Epithelial cell of esophagus (primary cell): ENCODE results near the gene FSTL4.

Experiments used
- DNase-seq: peaks from one replicate; pipeline ENCODE4 v3.0.0; 2010; ENCODE audit warnings: low read depth
- H3K4me3 ChIP-seq: 2 replicates; pipeline ENCODE4 v1.5.1; 2011; ENCODE audit warnings: mild to moderate bottlenecking, low read length, control low read depth
- TF ChIP-seq, protein P1 (sequence below): IDR thresholded peaks from 2 replicates; pipeline ENCODE4 v1.5.1; 2011; ENCODE audit warnings: low read depth, mild to moderate bottlenecking, low read length, control low read depth, inconsistent platforms; ENCODE audit not compliant: insufficient read depth; ENCODE audit errors: missing control alignments

The FSTL4 gene

DNA sequence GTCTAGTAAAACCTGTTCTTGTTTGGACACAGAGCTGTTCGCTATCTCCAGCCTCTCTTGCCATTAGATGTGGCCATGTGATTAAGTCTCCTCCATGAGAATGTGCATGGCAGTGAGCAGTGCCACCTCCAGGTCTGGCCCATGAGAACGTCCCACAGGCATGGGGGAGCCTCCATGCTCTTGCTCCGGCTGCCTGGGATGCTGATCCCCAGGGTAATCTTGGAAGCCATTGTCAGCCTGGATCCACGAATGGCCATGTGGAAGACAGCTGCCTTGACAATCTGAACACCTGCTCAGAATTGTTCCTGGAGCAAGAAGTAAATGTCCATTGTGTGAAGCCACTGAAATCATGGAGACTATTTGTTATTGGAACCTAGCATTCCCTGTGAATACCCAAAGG is 83.5 kb downstream of the FSTL4 start:
- no peak overlapping the region for H3K4me3 ChIP-seq
- no peak for DNase-seq
- TF ChIP-seq, protein P1, sequence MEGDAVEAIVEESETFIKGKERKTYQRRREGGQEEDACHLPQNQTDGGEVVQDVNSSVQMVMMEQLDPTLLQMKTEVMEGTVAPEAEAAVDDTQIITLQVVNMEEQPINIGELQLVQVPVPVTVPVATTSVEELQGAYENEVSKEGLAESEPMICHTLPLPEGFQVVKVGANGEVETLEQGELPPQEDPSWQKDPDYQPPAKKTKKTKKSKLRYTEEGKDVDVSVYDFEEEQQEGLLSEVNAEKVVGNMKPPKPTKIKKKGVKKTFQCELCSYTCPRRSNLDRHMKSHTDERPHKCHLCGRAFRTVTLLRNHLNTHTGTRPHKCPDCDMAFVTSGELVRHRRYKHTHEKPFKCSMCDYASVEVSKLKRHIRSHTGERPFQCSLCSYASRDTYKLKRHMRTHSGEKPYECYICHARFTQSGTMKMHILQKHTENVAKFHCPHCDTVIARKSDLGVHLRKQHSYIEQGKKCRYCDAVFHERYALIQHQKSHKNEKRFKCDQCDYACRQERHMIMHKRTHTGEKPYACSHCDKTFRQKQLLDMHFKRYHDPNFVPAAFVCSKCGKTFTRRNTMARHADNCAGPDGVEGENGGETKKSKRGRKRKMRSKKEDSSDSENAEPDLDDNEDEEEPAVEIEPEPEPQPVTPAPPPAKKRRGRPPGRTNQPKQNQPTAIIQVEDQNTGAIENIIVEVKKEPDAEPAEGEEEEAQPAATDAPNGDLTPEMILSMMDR, result no peak

DNA sequence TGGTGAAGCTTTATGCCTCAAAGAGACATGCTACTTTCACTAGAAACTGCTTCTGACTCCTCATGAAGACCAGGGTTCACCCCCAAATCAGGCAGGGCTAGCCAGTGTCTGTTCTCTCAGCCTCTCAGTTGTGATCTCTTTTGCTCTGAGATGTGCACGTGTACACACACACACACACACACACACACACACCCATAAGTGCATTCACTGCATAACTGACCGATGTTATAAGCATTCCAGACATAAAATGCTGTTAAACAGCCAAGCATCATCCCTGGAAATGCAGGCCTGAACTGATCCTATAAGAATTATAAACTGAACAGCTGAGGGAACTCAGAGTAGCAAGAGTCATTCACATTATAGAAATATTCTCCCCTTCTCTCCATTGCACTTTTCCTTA is 85.0 kb downstream of the FSTL4 start:
- TF ChIP-seq, protein P1, result no peak
- peak; percentile 34 for DNase-seq
- H3K4me3 ChIP-seq, result no peak overlapping the region

DNA sequence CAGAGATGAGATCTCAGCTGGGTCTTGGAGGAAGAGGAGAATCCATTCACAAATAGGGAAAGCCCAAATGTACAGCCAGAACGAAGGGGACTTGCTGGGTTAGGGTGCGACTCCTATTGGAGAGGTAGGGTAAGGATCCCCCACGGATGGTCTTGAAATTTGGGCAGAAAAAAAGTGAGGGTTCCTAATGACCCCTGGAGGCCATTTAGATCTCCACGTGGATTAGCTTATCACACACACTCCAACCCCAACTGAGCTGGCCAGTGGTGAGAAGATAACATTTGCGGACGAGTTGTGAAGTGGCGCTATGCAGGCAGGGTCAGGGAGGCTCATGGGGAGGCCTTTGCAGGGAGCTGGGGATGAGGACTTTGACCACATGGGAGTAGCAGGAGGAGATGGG is 86.0 kb downstream of the FSTL4 start:
- no peak for DNase-seq
- TF ChIP-seq, protein P1, result no peak
- H3K4me3 ChIP-seq, result no peak overlapping the region

DNA sequence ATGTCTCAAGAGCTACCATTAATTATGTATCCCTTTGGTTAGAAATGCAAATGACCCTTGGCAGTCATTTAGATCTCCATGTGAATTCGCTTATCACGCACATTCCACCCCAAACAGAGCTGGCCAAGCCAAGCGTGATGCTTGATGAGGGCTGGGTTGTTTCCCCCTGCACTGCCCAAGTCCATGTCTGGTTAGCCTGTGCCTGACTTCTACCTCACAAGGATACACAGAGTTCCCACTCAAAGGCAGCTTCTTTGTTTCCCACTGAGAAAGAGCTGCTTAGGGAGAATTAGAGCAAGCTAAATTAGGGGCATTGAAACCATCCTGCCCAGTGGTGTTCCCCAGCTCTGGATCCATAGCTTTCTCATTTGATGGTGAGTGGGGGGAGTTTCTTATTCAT is 87.2 kb downstream of the FSTL4 start:
- DNase-seq, result no peak
- no peak overlapping the region for H3K4me3 ChIP-seq
- TF ChIP-seq, protein P1, result no peak

DNA sequence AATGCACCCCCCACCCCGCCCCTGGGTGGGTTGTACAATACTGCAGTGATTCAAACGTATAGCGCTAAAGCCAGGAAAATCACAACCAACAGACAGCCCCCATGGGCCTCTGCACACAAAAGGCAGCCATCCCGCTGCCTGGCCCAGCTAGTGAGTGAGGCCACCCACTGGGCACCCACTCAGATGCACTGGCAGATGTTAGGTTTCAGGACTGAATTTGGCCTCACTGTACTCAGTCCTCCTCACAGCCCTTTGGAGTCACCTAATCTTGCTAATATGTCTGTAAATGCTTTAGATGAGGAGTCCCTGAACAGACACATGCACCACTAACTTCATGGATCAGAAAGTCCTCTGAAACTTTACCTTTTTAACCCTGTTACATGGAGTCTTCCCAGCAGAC is 87.7 kb downstream of the FSTL4 start:
- TF ChIP-seq, protein P1, result no peak
- H3K4me3 ChIP-seq, result no peak overlapping the region
- DNase-seq, result no peak

DNA sequence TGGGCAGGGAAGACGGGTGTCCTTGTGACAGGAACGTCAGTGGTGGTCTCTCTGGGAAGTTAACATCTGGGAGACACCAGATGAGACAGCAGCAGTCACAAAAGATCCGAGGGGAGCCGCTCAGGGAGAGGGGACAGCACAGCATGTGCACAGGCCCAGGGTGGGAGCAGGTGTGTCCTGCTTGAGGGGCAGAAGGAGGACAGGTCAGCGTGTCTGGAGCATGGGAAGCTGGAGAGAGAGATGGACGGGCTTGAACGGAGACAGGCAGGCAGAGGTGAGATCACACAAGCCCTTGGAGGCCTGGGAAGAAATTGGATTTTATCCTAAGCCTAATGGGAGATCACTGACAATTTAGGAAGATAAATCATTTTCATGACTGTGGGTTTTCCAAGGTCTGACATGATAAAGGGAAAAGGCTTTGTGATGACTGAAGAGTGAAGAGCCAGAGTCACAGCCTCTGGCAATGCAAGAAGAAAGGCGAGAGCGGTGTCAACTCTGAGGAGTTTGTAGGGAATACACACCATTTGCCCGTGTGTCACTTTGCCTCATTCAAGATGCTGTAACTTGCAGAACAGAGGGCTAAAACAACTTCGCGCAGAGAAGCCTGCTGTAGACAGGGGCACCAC is 88.3 kb downstream of the FSTL4 start:
- TF ChIP-seq, protein P1, result no peak
- no peak overlapping the region for H3K4me3 ChIP-seq
- DNase-seq, result no peak

DNA sequence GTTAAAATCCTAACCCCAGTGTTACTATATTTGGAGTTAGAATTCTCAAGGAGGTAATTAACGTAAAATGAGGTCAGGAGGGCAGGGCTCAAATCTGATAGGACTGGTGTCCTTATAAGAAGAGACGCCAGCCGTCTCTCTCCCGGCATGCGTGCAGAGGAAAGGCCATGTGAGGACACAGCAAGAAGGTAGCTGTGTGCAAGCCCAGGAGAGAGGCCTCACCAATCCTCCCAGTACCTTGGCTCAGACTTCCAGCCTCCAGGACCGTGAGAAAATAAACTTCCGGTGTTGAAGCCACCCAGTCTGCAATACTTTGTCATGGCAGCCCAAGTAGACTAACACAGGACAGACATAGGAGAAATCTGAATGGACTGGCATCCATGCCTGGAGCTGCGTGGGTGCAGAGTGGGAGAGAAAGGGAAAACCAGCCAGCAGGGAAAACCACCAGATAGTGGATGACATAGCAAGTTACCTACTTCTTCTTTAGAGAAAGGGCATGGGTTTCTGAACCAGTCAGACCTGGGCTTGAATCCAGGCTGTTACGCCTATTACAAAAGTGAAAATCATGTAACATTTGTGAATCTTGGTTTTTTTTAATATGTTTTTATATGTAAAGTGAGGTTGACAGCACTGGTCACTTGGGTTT is 89.2 kb downstream of the FSTL4 start:
- DNase-seq, result no peak
- TF ChIP-seq, protein P1, result no peak
- no peak overlapping the region for H3K4me3 ChIP-seq
